ENCODE measurements around the gene MAP2.

MAP2 gene

DNA sequence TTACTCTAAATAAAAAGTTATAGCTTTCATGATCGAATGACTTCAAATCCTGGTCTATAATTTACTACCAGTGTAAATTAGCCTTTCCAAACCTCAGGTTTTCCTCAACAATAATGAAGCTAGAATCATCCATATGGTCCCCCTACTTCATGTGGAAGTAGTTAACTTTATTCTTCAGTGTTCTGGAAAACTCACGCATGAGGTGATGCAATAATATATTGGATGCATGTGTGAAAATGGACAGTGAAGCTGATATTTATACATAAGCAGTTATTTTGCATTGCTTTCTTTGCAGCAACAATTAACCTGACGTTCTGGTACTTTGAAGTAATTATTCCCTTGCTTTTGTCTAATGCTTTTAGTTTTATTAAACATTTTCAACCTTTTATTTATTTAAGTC lies 329.2 kb downstream of the MAP2 start:
- DNase-seq: no peak

DNA sequence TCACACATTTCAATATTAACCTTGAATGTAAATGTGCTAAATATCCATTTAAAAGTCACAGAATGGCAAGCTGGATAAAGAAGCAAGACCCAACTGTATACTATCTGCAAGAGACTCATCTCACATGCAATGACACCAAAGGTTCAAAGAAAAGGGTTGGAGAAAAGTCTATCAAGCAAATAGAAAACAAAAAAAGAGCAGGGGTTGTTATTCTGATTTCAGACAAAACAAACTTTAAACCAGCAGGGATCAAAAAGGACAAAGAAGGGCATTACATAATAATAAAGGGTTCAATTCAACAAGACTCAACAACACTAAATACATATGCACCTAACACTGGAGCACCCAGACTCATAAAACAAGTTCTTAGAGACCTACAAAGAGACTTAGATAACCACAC lies 333.3 kb downstream of the MAP2 start:
- no peak for DNase-seq

DNA sequence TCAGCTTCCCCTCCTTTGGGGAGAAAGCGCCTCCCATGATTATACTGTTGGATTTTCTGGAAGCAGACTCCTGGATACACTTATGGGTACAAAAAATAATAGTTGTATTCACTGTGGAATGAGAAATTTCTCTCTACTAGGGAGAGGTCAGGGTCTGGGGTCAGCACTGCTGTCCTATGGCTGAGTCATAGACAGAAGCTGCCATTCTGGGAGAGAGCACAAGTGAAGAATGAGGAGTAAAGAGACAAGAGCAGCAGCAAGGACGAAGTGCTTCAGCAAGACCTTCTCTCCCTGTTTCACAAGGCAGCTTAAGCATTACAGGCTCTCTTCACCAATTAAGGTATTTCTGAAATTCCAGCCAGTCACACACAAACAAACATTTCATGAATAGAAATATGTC lies 337.7 kb downstream of the MAP2 start:
- DNase-seq: no peak

DNA sequence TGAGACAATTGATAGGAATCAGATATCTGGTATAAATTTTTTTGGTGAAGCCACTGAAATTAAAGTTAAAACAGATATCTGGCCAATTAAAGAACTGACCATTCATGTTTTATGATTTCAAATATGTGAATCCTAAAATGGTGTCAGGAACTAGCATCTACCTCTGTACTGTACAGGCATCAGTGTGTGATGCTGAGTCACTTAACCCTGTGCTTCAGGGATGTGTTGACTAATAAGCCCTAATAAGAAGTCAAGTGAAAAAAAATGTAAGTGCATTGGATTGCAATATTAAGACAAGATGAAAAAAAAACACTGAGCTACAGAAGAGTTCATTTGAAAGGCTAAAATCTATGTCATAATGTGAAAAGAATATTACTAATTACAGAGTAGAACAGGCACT lies 338.7 kb downstream of the MAP2 start:
- no peak for DNase-seq

DNA sequence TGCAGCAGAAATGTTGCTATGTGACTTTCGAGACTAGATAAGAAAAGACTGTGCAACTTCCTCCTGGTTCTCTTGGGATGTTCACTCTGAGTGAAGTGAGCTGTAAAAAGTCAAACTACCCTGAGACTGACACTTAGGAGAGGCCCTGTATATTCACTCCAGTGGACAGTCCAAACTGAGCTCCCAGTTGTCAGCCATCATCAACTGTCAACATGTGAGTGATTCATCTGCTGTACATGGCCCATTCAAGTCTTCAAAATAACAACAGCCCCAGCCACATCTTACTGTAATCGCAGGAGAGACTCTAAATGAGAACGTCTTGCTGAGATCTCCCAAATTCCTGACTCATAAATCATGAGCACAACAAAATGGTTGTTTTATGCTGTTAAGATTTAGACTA lies 339.3 kb downstream of the MAP2 start:
- DNase-seq: no peak

DNA sequence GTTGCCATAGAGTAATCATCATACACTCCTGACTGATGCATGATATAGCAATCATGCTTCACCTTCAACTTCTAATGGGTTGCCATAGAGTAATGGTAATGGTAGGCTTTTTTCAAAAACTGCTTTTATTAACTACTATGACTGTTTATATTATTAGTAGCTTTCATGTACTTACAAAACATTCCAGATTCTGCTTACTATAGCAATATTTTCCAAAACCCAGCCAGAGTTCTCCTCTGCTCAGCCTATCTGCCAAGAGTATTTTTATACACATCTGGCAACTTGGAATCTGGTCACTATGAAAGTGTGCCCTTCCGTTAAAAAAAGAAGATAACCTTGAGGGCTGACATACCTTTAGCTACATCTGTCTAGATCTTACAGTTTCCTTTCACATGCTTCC lies 342.8 kb downstream of the MAP2 start:
- no peak for DNase-seq

DNA sequence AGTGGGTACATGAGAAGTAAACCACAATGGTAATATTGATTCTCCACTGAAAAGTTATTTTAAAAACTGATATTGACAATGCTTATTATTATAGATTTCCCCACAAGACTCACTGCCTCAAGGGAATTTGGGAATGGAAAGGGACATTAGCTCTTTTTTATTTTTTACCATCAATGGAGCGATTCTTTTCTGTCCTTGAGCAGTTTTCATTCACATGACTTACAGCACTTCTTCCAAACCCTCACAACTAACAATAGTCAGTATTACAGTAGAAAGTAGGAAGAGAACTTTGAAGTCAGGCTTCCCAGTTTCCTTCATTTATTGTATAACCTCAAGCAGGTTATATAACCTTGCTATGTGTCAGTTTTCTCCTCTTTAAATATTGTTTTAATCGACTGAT lies 343.5 kb downstream of the MAP2 start:
- DNase-seq: no peak

DNA sequence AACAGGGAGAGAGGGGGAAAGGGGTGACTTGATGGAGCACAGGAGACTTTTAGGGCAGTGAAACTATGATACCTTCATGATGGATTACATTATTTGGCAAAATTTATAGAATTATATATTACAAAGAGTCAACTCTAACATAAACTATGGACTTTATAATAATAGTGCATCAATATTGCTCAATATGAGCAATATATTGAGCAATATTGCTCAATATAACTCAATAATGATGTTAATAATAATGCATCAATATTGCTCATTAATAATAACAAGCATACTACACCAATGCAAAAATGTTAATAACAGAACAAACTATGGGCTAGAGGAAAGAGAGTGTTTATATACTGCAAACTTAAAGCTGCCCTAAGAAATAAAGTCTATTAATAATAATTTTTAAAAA lies 344.7 kb downstream of the MAP2 start:
- DNase-seq: no peak

DNA sequence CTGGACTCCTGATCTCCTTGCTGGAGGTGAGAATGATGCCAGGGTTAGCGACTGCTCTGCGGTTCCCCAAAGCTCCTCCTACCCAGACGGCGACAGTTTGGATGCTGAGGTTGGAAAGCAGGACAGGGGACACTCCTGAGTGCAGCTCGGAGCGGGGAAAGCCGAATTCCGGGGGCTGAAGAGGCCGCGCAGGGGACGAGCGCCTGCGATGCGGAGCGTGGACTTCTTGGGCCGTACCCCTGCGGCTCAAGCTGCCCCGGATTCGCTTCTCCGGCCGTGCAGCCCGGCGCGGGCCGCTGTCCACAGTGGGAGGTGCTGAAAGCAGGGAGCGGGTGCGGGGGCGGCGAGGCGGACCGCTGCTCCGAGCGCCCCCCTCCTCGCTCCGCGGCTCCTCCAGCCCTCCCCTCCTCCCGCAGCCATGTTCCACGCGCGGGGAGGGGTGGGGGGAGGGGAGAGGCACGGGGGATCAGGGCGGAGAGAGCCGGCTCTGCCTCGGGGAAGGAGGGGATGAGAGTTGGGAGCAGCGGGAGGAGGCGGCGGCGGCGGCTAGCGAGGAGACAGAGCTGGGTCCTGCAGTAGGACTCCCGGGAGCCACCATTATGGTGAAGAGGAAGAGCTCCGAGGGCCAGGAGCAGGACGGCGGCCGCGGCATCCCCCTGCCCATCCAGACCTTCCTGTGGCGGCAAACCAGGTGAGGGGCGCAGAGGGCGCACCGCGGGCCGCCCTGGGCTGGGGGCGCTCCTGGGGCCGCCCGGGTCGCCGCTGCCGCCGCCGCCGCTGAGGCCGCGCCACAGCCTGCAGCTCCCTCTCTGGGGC lies 347.8 kb downstream of the MAP2 start, which contains the start of gene UNC80:
TSS of gene UNC80 (plus strand) at position 359 of the 816 bp plus-strand sequence. CDS start at position 600, 241 bp downstream.
- no peak for DNase-seq

DNA sequence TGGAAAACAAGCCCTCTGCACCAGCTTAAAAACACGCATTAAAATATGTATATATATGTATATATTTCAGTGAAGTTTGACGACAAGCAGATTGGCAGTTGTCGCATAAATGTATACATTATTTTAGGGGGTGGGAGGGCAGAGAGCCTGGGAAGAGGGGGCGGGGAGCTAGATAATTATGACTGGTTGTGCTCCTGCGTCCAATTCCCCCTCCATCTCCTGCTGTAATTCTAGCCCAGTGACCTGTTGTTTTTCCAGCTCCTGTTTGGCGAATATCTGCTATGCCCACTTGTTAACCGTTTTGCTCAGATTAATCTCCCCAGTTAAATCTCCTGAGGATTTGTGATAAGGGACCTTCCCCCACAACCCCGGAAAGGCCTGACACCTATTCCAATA lies 348.4 kb downstream of the MAP2 start:
- DNase-seq: no peak

DNA sequence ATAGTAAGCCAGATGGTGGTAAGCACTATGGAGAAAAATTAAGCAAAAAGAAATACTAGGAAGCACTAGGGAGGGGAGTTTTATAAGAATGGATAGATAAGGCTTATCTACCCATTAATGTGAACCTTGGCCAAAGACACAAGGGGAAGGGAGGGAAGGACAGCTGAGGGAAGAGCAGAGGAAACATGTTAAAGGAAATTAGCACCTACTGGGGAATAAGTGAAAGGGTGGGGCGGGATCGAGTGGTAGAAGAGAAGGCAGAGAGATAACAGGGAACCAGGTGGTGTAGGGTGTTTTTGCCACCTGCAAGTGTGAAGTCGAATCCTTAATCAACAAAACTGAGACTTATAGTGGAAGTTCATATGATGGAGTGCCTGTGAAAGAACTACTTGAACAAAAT lies 349.5 kb downstream of the MAP2 start:
- DNase-seq: no peak
